ENCODE data around the gene RAD23A.

RAD23A gene

DNA sequence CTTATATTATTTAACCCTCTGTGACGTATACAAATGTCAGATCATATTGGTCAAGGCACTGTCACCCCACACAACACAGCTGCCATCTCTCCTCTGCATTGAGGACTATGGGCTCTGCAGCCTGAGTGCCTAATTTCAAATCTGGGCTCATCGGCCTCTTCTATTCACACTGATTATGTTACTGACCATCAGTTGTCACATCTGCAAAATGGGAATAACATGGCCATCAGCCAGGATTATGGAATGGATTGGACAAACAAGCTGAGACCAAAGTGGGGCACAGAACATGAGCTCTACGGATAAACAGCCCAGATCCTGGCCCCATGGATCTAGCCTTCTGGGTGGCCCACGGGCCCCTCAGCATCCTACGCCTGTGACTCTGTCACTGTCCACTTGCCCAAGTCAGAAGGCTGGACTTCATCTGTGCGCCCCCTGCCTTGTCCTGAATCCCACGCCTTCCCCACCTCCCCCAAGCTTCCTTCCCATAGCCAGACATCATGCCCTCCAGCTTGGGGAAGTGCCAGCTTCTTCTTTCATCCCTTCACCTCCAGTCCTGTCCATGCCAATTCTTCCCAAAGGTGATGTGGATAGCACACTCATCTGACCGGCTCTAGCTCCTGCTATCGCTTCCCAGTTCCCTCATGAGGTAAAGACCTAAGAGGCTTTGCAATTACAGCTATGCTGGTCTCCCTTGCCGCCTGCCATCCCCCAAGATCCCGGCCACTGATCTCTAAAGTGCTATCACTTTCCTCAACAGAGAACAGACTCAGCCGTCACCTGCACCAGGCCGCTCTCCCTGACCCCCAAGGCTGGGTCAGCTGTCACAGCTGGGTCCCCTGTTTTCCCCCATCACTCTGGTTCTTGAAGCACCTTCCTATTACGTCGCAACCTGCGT, 13.0 kb upstream of the RAD23A start:
- H3K4me3 ChIP-seq (replicated peaks; ENCODE audit: low read depth, low read length) = peak overlapping the region; percentile 99
- TF ChIP-seq, protein P1, sequence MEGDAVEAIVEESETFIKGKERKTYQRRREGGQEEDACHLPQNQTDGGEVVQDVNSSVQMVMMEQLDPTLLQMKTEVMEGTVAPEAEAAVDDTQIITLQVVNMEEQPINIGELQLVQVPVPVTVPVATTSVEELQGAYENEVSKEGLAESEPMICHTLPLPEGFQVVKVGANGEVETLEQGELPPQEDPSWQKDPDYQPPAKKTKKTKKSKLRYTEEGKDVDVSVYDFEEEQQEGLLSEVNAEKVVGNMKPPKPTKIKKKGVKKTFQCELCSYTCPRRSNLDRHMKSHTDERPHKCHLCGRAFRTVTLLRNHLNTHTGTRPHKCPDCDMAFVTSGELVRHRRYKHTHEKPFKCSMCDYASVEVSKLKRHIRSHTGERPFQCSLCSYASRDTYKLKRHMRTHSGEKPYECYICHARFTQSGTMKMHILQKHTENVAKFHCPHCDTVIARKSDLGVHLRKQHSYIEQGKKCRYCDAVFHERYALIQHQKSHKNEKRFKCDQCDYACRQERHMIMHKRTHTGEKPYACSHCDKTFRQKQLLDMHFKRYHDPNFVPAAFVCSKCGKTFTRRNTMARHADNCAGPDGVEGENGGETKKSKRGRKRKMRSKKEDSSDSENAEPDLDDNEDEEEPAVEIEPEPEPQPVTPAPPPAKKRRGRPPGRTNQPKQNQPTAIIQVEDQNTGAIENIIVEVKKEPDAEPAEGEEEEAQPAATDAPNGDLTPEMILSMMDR (IDR thresholded peaks at IDR 0.05; ENCODE audit: low read depth, low read length, missing control alignments) = no peak
- no peak for DNase-seq (ENCODE audit: extremely low read depth, low read depth)

- peak; percentile 76 for DNase-seq (ENCODE audit: extremely low read depth, low read depth)
- H3K4me3 ChIP-seq (replicated peaks; ENCODE audit: low read depth, low read length) = peak within 1 kb of the TSS; percentile 99
- TF ChIP-seq, protein P1 (IDR thresholded peaks at IDR 0.05; ENCODE audit: low read depth, low read length, missing control alignments) = no peak
Observed at GRCh38 chr19:12933287-12934072, 12.2 kb upstream of the RAD23A start, which contains the start of gene FARSA. TSS of gene FARSA (minus strand) at chr19:12933711. CDS start at chr19:12933696, 15 bp downstream.

DNA sequence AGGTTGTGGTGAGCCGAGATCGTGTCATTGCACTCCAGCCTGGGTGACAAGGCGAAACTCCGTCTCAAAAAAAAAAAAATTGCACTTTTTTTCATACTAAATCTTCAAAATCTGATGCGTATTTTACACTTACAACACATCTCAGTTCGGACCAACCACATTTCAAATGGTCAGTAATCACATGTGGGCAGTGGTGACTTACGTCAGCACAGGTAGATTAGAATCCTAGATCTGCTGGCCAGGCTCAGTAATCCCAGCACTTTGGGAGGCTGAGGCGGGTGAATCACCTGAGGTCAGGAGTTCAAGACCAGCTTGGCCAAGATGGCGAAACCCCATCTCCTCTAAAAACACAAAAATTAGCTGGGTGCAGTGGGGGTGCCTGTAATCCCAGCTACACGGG, 10.6 kb upstream of the RAD23A start:
- TF ChIP-seq, protein P1 (IDR thresholded peaks at IDR 0.05; ENCODE audit: low read depth, low read length, missing control alignments) = no peak
- H3K4me3 ChIP-seq (replicated peaks; ENCODE audit: low read depth, low read length) = no peak overlapping the region
- DNase-seq (ENCODE audit: extremely low read depth, low read depth) = no peak

DNA sequence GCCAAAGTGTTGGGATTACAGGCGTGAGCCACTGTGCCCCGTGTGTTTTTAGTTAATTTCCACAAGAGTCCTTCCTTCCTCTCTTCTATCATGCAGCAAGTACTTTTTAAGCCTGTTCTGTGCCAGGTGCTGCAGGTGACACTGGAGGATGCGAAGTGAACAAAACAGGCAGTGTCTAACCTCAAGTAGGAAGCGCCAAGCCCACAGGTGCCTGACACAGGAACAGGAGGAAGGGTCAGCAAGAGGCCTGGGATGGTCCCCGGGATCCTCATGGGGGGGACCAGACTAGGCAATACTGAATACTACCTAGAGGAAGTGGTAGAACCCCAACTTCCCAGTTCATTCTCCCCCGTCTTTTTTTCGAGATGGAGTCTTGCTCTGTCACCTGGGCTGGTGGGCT, 9.1 kb upstream of the RAD23A start:
- TF ChIP-seq, protein P1 (IDR thresholded peaks at IDR 0.05; ENCODE audit: low read depth, low read length, missing control alignments) = no peak
- DNase-seq (ENCODE audit: extremely low read depth, low read depth) = no peak
- H3K4me3 ChIP-seq (replicated peaks; ENCODE audit: low read depth, low read length) = no peak overlapping the region

DNA sequence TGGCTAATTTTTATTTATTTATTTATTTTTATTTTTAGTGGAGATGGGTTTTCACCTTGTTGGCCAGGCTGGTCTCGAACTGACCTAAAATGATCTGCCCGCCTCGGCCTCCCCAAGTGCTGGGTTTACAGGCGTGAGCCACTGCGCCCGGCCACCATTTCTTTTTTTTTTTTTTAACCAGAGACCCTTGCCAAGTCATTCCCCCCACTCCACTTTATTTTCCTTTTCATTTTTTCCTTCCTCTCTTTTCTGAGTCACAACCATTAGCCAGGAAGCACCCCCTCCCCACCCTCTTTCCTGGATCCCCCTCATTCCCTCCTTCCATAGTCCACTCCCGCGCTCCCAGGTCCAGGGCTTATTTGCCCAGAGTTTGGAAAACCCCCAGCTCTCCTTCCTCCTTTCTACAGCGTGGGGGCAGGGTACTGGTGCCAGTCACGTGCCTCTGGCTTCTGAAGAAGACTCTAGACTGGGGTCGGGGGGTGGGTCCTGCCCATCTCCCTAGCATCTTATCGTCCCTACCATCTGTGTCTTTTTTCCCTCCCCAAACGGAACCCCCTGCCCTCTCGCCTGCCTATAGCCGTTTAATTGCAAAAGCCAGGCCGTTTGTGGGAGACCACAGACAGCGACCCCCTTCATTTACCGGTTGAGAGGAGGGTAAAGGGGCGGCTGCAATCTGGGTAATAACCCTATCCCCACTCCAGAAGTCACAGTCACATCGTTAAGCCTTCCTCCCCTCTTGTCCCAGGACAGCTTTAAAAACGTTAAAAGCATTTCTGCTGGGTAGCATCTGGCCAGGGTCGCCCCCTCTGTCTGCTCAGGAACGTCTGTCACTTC, 8.4 kb upstream of the RAD23A start:
- peak overlapping the region; percentile 89 for H3K4me3 ChIP-seq (replicated peaks; ENCODE audit: low read depth, low read length)
- no peak for DNase-seq (ENCODE audit: extremely low read depth, low read depth)
- TF ChIP-seq, protein P1 (IDR thresholded peaks at IDR 0.05; ENCODE audit: low read depth, low read length, missing control alignments) = no peak
